GM12875 (cell line): ENCODE results near the gene CHST7.

Experiments used
- H3K4me3 ChIP-seq: one replicate; pipeline ENCODE4 v1.5.1; 2011; ENCODE audit warnings: low read depth, low read length, control low read depth
- TF ChIP-seq, protein P1 (sequence below): IDR thresholded peaks from 2 replicates; pipeline ENCODE4 v1.5.1; 2011; ENCODE audit warnings: low read depth, mild to moderate bottlenecking, control low read depth, inconsistent platforms, low read length, moderate library complexity, borderline replicate concordance; ENCODE audit not compliant: insufficient read depth

The CHST7 gene

DNA sequence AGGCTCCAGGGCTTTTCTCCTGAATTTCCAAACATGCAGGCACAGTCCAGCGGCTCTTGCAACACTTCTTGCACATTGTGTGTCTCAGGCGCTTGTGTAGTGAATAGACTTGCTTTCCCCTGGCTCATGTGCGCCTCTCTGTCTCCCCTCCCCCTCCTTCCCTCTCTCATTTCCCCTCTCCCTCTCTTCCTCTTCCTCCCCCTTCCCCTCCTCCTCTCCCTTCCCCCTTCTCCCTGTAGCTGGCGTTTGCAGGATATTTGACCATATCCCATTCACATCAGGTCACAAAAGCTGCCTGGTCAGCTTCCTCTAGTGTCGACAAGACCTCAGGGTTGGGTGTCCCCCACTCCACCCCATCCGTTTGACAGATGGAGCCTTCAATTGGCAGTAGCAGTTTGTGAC, 2.4 kb downstream of the CHST7 start:
- TF ChIP-seq, protein P1, sequence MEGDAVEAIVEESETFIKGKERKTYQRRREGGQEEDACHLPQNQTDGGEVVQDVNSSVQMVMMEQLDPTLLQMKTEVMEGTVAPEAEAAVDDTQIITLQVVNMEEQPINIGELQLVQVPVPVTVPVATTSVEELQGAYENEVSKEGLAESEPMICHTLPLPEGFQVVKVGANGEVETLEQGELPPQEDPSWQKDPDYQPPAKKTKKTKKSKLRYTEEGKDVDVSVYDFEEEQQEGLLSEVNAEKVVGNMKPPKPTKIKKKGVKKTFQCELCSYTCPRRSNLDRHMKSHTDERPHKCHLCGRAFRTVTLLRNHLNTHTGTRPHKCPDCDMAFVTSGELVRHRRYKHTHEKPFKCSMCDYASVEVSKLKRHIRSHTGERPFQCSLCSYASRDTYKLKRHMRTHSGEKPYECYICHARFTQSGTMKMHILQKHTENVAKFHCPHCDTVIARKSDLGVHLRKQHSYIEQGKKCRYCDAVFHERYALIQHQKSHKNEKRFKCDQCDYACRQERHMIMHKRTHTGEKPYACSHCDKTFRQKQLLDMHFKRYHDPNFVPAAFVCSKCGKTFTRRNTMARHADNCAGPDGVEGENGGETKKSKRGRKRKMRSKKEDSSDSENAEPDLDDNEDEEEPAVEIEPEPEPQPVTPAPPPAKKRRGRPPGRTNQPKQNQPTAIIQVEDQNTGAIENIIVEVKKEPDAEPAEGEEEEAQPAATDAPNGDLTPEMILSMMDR, result no peak
- H3K4me3 ChIP-seq, result peak overlapping the region; percentile 72

DNA sequence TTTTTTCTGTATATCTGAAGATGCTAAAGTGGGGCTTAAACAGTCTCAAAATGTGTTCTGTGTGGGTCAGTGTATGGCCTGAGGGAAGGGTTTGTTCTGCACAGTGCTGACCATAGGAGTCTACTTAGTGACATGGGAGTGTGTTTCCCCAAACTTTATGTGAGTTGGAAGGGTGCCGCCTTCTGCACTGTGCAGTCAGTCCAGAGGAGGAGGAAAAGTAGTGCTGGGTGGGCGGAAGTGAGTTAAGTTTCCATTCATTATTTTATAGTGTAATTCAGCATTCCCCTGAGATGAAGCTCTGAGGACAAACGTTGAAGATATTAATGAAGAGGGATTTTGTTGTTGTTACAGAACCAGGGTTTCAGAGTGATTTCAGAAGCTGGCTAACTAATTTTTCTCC, 2.9 kb downstream of the CHST7 start:
- peak overlapping the region; percentile 72 for H3K4me3 ChIP-seq
- TF ChIP-seq, protein P1, result no peak

DNA sequence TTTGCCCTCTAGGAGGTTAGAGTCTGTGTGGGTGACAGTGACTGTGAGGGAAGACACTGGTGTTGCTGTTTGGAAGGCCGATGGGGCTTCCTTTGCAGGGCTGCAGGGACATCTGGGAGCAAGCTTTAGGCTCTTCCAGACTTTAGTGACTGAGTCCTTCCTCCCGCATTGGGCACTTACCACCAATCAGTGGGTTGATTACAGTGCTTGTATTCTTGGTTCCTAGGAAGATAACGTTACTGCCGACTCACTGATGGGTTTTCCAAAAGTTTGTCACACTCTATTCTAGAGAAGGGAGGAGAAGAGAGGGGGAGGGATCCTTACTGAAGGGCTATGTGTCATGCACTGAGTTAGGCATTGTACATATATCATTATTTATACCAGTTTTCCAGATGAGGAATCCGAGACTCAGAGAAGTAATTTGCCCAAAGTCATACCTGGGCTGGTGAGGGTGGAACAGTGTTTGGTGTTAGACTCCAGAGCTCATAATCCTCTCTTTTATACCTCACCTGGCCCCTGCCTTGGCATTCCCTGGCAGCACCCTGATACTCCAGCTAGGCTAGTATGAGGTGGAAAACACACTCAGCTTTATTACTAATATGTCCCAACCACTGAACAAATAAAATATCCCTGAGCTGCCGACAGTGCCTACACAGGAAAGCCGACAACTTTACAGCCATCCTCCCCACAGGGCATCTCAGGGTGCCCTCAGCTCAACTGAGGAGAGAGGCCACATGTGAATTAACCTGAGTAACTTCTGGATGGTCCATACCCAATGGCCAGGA, 3.8 kb downstream of the CHST7 start:
- no peak overlapping the region for H3K4me3 ChIP-seq
- TF ChIP-seq, protein P1, result no peak

DNA sequence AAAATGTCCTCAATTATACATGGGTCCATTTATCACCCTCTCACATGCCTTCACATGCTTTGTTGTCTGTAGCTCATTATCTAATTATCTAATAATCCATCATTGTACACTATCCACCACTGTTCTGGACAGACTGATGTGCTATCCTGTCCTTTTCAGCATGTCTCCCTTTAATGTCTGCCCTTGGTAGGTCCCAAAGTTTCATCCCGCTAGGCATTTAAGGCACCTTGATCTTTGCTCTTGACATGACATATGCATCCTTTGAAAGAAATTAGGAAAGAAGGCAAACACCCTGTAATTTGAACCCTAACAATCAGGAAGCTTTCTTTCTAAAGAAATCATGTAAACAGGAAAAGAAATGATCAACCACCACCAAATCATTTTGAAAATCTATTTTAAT, 5.7 kb downstream of the CHST7 start:
- TF ChIP-seq, protein P1, result no peak
- H3K4me3 ChIP-seq, result no peak overlapping the region

DNA sequence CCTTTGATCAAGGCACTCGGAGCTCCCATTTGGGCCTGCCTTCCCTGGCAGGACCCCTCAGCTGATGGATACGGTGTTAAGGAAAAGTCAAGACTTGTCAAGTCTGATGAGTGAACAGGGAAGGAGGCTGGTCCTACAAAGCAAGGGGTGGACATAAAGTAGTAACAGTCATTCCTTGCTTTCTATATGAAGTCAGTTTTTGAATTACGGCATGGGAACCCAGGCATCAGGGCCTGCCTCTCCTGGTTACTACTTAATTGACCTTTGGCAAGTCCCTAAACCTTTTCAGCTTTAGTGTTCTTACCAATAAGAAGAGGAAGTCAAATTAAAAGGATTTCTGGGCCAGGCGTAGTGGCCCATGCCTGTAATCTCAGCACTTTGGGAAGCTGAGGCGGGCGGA, 7.0 kb downstream of the CHST7 start:
- TF ChIP-seq, protein P1, result no peak
- no peak overlapping the region for H3K4me3 ChIP-seq

DNA sequence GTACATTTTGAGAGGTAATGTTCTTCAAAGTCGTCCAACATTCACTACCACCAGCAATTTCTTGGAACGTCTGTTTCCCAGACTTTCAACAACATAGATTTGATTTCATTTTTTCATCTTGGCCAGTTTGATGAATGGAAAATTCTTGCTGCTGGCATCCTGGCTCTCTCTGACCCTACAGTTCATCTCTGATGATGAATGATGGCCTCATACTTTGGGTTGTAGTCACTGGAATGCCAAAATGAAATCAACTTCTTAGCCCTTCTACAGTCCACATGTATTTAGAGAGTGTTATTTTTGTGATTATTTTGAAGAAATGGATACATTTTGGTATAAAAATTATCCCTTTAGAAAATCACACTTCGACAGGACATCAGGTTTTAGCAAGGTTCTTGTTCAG, 8.8 kb downstream of the CHST7 start:
- TF ChIP-seq, protein P1, result no peak
- H3K4me3 ChIP-seq, result no peak overlapping the region

DNA sequence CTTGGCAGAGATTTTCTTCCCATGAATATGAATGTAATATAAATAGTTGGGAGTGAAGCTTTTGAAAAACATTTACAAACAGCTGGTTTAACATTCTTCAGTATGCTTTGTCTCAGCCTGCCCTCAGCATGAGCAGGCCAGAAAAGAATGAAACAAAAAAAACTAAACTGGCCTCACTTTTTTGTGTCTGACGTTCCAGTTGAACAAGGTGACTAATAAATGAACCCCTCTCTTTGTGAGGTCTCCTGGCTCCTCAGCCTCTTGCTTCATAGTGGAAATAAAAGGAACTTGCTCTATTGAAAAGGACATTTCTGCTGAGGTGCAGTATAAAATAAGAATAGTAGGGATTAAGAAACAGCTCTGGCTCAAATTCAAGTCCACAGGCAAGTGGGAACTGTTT, 9.4 kb downstream of the CHST7 start:
- TF ChIP-seq, protein P1, result no peak
- H3K4me3 ChIP-seq, result no peak overlapping the region
